Activated B cell treated with CpG ODN at 0.5 μM for 24 hours (primary cell): ENCODE results near the gene CTIF. TPM values are rescaled to one million over a fixed set of nuclear protein-coding genes. Genes with fewer than 3 reads are reported as not detected.
A peak's percentile ranks its signal among the peaks of the same experiment; 100 is the strongest.

ENCODE experiments used
- ATAC-seq: fragments of 200-7000 bp; cut with Tn5 transposase; one replicate; pipeline ENCODE4 v1.10.0; 2021; ENCODE audit warnings: low read depth, mild to moderate bottlenecking, moderate library complexity
- CTCF ChIA-PET: fragments of 350-600 bp; sonication (Branson Sonifier 250); formaldehyde crosslinking; loops from one replicate; lab custom pipeline; 2021; ENCODE audit warnings: antibody characterized with exemption; lab: Charles Lee
- POLR2A ChIA-PET: fragments of 350-600 bp; sonication (Branson Sonifier 250); formaldehyde crosslinking; loops from one replicate; lab custom pipeline; 2021; ENCODE audit warnings: antibody characterized with exemption; lab: Charles Lee
- DNase-seq: peaks from one replicate; pipeline ENCODE4 v3.0.0; 2022
- H3K27ac Mint-ChIP-seq: one replicate; pipeline ENCODE4 v1.8.0; 2020; ENCODE audit warnings: mixed read lengths
- H3K27me3 Mint-ChIP-seq: one replicate; pipeline ENCODE4 v1.8.0; 2021; ENCODE audit warnings: mixed read lengths
- H3K36me3 Mint-ChIP-seq: one replicate; pipeline ENCODE4 v1.8.0; 2021; ENCODE audit warnings: low read depth, mixed read lengths
- H3K4me1 Mint-ChIP-seq: one replicate; pipeline ENCODE4 v1.8.0; 2021; ENCODE audit warnings: mixed read lengths
- H3K4me3 Mint-ChIP-seq: one replicate; pipeline ENCODE4 v1.8.0; 2020; ENCODE audit warnings: mild to moderate bottlenecking, mixed read lengths
- H3K9me3 Mint-ChIP-seq: one replicate; pipeline ENCODE4 v1.8.0; 2020; ENCODE audit warnings: mixed read lengths
- intact Hi-C: fragments of 100-400 bp; cut with micrococcal nuclease; formaldehyde crosslinking; loops from one replicate; pipeline ENCODE4 v1.15.1; 2024
- total RNA-seq: library from RNA; stranded (reverse); gene quantifications from 2 replicates; pipeline ENCODE4 v1.2.3, GENCODE V29; 2022
- TF ChIP-seq, protein P1 (sequence below): fragments of 200-600 bp; IDR thresholded peaks from one replicate; pipeline ENCODE4 v1.8.0; 2022; ENCODE audit warnings: antibody characterized with exemption, mild to moderate bottlenecking

Gene CTIF
- total RNA-seq, 1 donor from 2014 or later, result 9.3 TPM

- Mint-ChIP-seq H3K27ac (no peak overlapping the region), H3K4me1 (peaks cover 17% of the 10 kb centered on the region), H3K36me3 (no peaks in the 10 kb centered on the region), H3K9me3 (no peaks in the 10 kb centered on the region), H3K27me3 (no peaks in the 10 kb centered on the region), H3K4me3 (no peak overlapping the region)
- intact Hi-C loops, result no loop called here
- POLR2A ChIA-PET, result no interaction called here
- TF ChIP-seq, protein P1, sequence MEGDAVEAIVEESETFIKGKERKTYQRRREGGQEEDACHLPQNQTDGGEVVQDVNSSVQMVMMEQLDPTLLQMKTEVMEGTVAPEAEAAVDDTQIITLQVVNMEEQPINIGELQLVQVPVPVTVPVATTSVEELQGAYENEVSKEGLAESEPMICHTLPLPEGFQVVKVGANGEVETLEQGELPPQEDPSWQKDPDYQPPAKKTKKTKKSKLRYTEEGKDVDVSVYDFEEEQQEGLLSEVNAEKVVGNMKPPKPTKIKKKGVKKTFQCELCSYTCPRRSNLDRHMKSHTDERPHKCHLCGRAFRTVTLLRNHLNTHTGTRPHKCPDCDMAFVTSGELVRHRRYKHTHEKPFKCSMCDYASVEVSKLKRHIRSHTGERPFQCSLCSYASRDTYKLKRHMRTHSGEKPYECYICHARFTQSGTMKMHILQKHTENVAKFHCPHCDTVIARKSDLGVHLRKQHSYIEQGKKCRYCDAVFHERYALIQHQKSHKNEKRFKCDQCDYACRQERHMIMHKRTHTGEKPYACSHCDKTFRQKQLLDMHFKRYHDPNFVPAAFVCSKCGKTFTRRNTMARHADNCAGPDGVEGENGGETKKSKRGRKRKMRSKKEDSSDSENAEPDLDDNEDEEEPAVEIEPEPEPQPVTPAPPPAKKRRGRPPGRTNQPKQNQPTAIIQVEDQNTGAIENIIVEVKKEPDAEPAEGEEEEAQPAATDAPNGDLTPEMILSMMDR, result no peak
- DNase-seq (no peak), ATAC-seq (no peak)
- CTCF ChIA-PET, result no interaction called here
Observed at GRCh38 chr18:48866028-48866733, 327.4 kb downstream of the CTIF start.

- CTCF ChIA-PET, result no interaction called here
Observed at GRCh38 chr18:48866856-48867255, 328.0 kb downstream of the CTIF start.

GRCh38 chr18:48867978-48868377, 329.1 kb downstream of the CTIF start:
- no peaks in the 10 kb centered on the region for H3K36me3 Mint-ChIP-seq
- no peak for DNase-seq
- ChIA-PET POLR2A (interaction anchor here (1.5 to 1.7 kb wide), 3 partner anchors 65 to 84 kb away, joined by 3 to 11 read pairs (median 8); no protein-coding TSS in a partner anchor), CTCF (no interaction called here)
- intact Hi-C loops, result loop anchor here (2.0 kb wide), 3 partner anchors 47 to 125 kb away; no protein-coding TSS in a partner anchor
- no peaks in the 10 kb centered on the region for H3K27me3 Mint-ChIP-seq
- peaks cover 17% of the 10 kb centered on the region for H3K4me1 Mint-ChIP-seq
- no peak overlapping the region for H3K27ac Mint-ChIP-seq
- no peak overlapping the region for H3K4me3 Mint-ChIP-seq
- no peaks in the 10 kb centered on the region for H3K9me3 Mint-ChIP-seq
- no peak for ATAC-seq
- TF ChIP-seq, protein P1, result no peak

More at GRCh38 chr18:48866856-48867255, 328.0 kb downstream of the CTIF start:
- intact Hi-C loops, result no loop called here
- H3K9me3 Mint-ChIP-seq, result no peaks in the 10 kb centered on the region
- TF ChIP-seq, protein P1, result no peak
- H3K4me1 Mint-ChIP-seq, result peaks cover 17% of the 10 kb centered on the region
- H3K36me3 Mint-ChIP-seq, result no peaks in the 10 kb centered on the region
- no peak overlapping the region for H3K4me3 Mint-ChIP-seq
- DNase-seq, result no peak
- no peaks in the 10 kb centered on the region for H3K27me3 Mint-ChIP-seq
- no peak overlapping the region for H3K27ac Mint-ChIP-seq
- ATAC-seq, result no peak
- POLR2A ChIA-PET, result no interaction called here

DNA sequence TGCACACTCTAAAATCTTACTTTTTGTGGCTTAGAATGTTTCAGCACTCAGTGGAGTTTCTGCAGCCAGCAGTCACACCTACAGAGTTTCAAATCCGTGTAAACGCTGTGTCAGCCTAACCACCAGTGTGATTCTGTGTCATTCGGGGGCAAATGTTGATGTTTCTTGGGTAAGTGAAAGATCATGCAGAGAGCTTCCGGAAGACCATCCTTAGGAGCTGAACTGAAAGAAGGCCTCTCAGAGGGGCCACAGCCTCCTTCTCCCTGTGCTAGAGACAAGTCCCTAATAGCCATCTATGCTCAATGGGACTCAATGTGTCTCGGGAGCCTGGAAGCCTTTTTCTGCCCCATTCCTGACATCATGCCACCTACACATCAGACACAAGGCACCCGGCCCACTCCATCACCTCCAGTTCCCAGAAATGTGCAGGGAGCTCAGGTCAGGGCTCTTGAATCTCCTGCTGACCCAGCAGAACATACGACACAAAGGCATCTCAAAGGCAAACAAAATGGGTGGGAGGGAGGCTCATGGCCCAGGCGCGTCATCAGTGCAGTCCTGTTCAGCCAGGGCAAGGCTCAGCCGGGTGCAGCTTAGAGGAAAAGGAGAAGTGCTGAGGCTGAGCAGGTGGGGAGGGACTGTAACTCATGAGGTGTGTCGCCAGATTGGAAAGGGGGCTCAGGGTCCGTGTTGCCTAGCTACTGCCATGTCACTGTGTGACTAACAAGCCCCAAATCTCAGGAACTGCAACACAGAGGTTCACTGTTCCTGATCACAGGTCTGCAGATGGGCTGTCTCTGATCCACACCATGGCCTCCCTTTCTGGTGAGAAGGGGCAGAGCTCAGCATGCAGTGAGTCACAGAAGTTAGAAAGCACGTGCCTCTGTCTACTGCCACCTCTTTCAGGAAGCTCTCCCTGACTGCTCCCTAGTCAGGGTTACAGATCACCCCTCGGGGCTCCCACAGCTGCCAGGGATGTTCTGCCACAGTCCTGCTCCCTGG, 329.9 kb downstream of the CTIF start:
- POLR2A ChIA-PET, result interaction anchor here (0.6 to 1.7 kb wide), 6 partner anchors 44 to 618 kb away, joined by 3 to 11 read pairs (median 4); partner anchors contain the start of gene C18orf32
- no peaks in the 10 kb centered on the region for H3K9me3 Mint-ChIP-seq
- peak; percentile 95 for ATAC-seq
- DNase-seq, result peak; percentile 44
- intact Hi-C loops, result loop anchor here (1.0 to 2.0 kb wide), 7 partner anchors 34 to 124 kb away; no protein-coding TSS in a partner anchor
- no peaks in the 10 kb centered on the region for H3K27me3 Mint-ChIP-seq
- peak overlapping the region; percentile 85 for H3K27ac Mint-ChIP-seq
- CTCF ChIA-PET, result interaction anchor here (0.7 to 1.1 kb wide), 4 partner anchors 13 to 83 kb away, joined by 3 to 11 read pairs (median 3); no protein-coding TSS in a partner anchor
- TF ChIP-seq, protein P1, result no peak
- H3K4me1 Mint-ChIP-seq, result peaks cover 17% of the 10 kb centered on the region
- H3K4me3 Mint-ChIP-seq, result peak overlapping the region; percentile 13
- no peaks in the 10 kb centered on the region for H3K36me3 Mint-ChIP-seq
